DND-41 (cell line): ENCODE data around the gene GOLIM4.

Experiments used
- EZH2 ChIP-seq: IDR thresholded peaks from 3 replicates; pipeline ENCODE4 v1.6.1; 2012; ENCODE audit warnings: borderline replicate concordance, low read depth, mild to moderate bottlenecking, moderate library complexity, low read length, inconsistent platforms; ENCODE audit not compliant: severe bottlenecking
- TF ChIP-seq, protein P1 (sequence below): IDR thresholded peaks from 2 replicates; pipeline ENCODE4 v1.5.1; 2012; ENCODE audit warnings: borderline replicate concordance, low read length, moderate library complexity, mild to moderate bottlenecking; ENCODE audit not compliant: poor library complexity, severe bottlenecking; ENCODE audit errors: extremely low read depth

DNA sequence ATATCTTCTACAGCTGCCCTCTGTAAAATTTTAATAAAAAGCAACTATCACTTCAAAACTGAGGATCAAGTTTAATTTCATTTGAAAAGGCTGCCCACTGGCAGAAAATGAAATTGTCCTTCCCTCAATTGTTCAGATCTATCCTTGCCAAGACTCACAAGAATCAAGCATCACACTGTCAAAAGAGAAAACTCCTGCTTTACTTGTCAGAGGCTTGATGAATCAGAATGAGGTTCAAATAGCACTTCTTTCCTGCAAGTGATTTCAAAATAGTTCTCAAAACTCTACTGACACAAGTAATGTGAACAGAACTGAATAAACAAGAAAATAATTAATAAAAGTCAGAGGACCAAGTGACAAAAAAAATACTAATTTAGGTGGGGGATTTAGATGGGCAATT is 70.6 kb downstream of the GOLIM4 start:
- no peak for TF ChIP-seq EZH2
- TF ChIP-seq, protein P1, sequence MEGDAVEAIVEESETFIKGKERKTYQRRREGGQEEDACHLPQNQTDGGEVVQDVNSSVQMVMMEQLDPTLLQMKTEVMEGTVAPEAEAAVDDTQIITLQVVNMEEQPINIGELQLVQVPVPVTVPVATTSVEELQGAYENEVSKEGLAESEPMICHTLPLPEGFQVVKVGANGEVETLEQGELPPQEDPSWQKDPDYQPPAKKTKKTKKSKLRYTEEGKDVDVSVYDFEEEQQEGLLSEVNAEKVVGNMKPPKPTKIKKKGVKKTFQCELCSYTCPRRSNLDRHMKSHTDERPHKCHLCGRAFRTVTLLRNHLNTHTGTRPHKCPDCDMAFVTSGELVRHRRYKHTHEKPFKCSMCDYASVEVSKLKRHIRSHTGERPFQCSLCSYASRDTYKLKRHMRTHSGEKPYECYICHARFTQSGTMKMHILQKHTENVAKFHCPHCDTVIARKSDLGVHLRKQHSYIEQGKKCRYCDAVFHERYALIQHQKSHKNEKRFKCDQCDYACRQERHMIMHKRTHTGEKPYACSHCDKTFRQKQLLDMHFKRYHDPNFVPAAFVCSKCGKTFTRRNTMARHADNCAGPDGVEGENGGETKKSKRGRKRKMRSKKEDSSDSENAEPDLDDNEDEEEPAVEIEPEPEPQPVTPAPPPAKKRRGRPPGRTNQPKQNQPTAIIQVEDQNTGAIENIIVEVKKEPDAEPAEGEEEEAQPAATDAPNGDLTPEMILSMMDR, result no peak
